Glomerular visceral epithelial cell (primary cell): Measurements from ENCODE around the gene TINAG.

Experiments
- DNase-seq: peaks from one replicate; pipeline ENCODE4 v3.0.0-alpha.2; 2016; ENCODE audit errors: extremely low spot score

Gene TINAG

GRCh38 chr6:54308289-54308985 lies at the start of gene TINAG:
Gene TINAG (plus strand): TSS chr6:54308441. CDS start chr6:54308551, 110 bp downstream.
- DNase-seq = peak; percentile 18

GRCh38 chr6:54260025-54260424 lies 48.2 kb upstream of the TINAG start:
- DNase-seq = no peak

- DNase-seq = no peak
Observed at GRCh38 chr6:54262499-54262898, 45.7 kb upstream of the TINAG start.

GRCh38 chr6:54262971-54263370 lies 45.3 kb upstream of the TINAG start:
- DNase-seq = peak; percentile 28

- DNase-seq = no peak
Observed at GRCh38 chr6:54264581-54265272, 43.5 kb upstream of the TINAG start.

GRCh38 chr6:54266400-54266923 lies 41.8 kb upstream of the TINAG start:
- DNase-seq = no peak

GRCh38 chr6:54267798-54268197 lies 40.4 kb upstream of the TINAG start:
- peak; percentile 39 for DNase-seq

GRCh38 chr6:54273214-54273820 lies 34.9 kb upstream of the TINAG start:
- DNase-seq = no peak

GRCh38 chr6:54274383-54274782 lies 33.9 kb upstream of the TINAG start:
- no peak for DNase-seq

GRCh38 chr6:54282186-54282585 lies 26.1 kb upstream of the TINAG start:
- DNase-seq = peak; percentile 87

- peak; percentile 81 for DNase-seq
Observed at GRCh38 chr6:54284161-54284860, 23.9 kb upstream of the TINAG start.

GRCh38 chr6:54285595-54285994 lies 22.6 kb upstream of the TINAG start:
- no peak for DNase-seq

GRCh38 chr6:54286141-54286540 lies 22.1 kb upstream of the TINAG start:
- no peak for DNase-seq

GRCh38 chr6:54288474-54288873 lies 19.8 kb upstream of the TINAG start:
- DNase-seq = peak; percentile 17

- no peak for DNase-seq
Observed at GRCh38 chr6:54289426-54289825, 18.8 kb upstream of the TINAG start.

GRCh38 chr6:54291146-54291545 lies 17.1 kb upstream of the TINAG start:
- DNase-seq = peak; percentile 80

- peak; percentile 68 for DNase-seq
Observed at GRCh38 chr6:54291738-54292137, 16.5 kb upstream of the TINAG start.

- DNase-seq = no peak
Observed at GRCh38 chr6:54294965-54295532, 13.2 kb upstream of the TINAG start.

GRCh38 chr6:54299542-54300269 lies 8.5 kb upstream of the TINAG start:
- DNase-seq = no peak

GRCh38 chr6:54301770-54302169 lies 6.5 kb upstream of the TINAG start:
- DNase-seq = no peak

- peak; percentile 71 for DNase-seq
Observed at GRCh38 chr6:54307439-54307910, 766 bp upstream of the TINAG start.
